ENCODE data around the gene ESYT2. TPM values are rescaled to one million over a fixed set of nuclear protein-coding genes. Genes with fewer than 3 reads are reported as not detected.

The ESYT2 gene
- polyA plus RNA-seq, 3 donors, result 14.0 to 24.1 (median 22.0) TPM

GRCh38 chr7:158740657-158741293 lies 88.5 kb downstream of the ESYT2 start:
- Mint-ChIP-seq H3K27me3 (ENCODE audit: low read depth in 3 of 3) (no peaks in the 10 kb centered on the region), H3K4me1 (peaks cover 24% of the 10 kb centered on the region), H3K27ac (peak overlapping the region in 5 of 7 donors; percentile 77 to 92 (median 91)), H3K36me3 (peaks cover 75 to 83% of the 10 kb centered on the region in 2 donors), H3K9me3 (no peaks in the 10 kb centered on the region), H3K4me3 (no peak overlapping the region)
- Histone ChIP-seq H2AFZ (ENCODE audit: insufficient read depth, low read depth, low read length, poor library complexity, severe bottlenecking) (peak overlapping the region; percentile 47), H4K20me1 (ENCODE audit: insufficient read depth, low read length) (no peaks in the 10 kb centered on the region), H3K79me2 (ENCODE audit: insufficient read depth, low read length) (no peaks in the 10 kb centered on the region), H3K4me1 (ENCODE audit: control insufficient read depth in 1 of 2, insufficient read depth in 2 of 2, low read length in 2 of 2) (peaks cover 21 to 27% of the 10 kb centered on the region in 2 donors), H3K9ac (ENCODE audit: insufficient read depth, low read length, poor library complexity, severe bottlenecking) (no peak overlapping the region), H3K36me3 (replicated peaks in 1 of 2; ENCODE audit: control insufficient read depth in 1 of 2, insufficient read depth in 2 of 2, low read length in 2 of 2) (peaks cover 39 to 76% of the 10 kb centered on the region in 2 donors), H3K4me3 (replicated peaks in 1 of 3; ENCODE audit: low read depth in 2 of 3, low read length in 3 of 3) (peak overlapping the region in 1 of 3 experiments; percentile 55), H3K4me2 (replicated peaks; ENCODE audit: extremely low read depth, low read length, poor library complexity, severe bottlenecking) (peak overlapping the region; percentile 70), H3K27me3 (ENCODE audit: control insufficient read depth in 2 of 2, insufficient read depth in 2 of 2, low read length in 2 of 2) (no peaks in the 10 kb centered on the region), H3K9me3 (replicated peaks in 1 of 2; ENCODE audit: control insufficient read depth in 1 of 2, insufficient read depth in 1 of 2, low read length in 2 of 2) (no peaks in the 10 kb centered on the region), H3K27ac (ENCODE audit: low read depth in 1 of 2, low read length in 2 of 2) (peak overlapping the region; percentile 66 to 82)
- intact Hi-C loops (cut with micrococcal nuclease), result loop anchor here in 1 of 2 donors (1.0 kb wide), 1 partner anchor 44 kb away; no protein-coding TSS in a partner anchor
- TF ChIP-seq, protein P1, sequence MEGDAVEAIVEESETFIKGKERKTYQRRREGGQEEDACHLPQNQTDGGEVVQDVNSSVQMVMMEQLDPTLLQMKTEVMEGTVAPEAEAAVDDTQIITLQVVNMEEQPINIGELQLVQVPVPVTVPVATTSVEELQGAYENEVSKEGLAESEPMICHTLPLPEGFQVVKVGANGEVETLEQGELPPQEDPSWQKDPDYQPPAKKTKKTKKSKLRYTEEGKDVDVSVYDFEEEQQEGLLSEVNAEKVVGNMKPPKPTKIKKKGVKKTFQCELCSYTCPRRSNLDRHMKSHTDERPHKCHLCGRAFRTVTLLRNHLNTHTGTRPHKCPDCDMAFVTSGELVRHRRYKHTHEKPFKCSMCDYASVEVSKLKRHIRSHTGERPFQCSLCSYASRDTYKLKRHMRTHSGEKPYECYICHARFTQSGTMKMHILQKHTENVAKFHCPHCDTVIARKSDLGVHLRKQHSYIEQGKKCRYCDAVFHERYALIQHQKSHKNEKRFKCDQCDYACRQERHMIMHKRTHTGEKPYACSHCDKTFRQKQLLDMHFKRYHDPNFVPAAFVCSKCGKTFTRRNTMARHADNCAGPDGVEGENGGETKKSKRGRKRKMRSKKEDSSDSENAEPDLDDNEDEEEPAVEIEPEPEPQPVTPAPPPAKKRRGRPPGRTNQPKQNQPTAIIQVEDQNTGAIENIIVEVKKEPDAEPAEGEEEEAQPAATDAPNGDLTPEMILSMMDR (IDR thresholded peaks at IDR 0.05), result no peak
- WGBS (ENCODE audit: insufficient coverage), result 89% methylated on average over 13 of the region's 16 CpGs
- DNase-seq, result no peak

GRCh38 chr7:158740013-158740656 lies 89.2 kb downstream of the ESYT2 start:
- H3K4me2 ChIP-seq (replicated peaks; ENCODE audit: extremely low read depth, low read length, poor library complexity, severe bottlenecking), result peak overlapping the region; percentile 70
- H3K9ac ChIP-seq (ENCODE audit: insufficient read depth, low read length, poor library complexity, severe bottlenecking), result peak overlapping the region; percentile 30
- peaks cover 44 to 76% of the 10 kb centered on the region in 2 donors for H3K36me3 ChIP-seq (replicated peaks in 1 of 2; ENCODE audit: control insufficient read depth in 1 of 2, insufficient read depth in 2 of 2, low read length in 2 of 2)
- Mint-ChIP-seq H3K27ac (peak overlapping the region; percentile 70 to 92 (median 91)), H3K9me3 (no peaks in the 10 kb centered on the region), H3K4me1 (peaks cover 24% of the 10 kb centered on the region), H3K4me3 (peak overlapping the region; percentile 65 to 81), H3K27me3 (ENCODE audit: low read depth in 3 of 3) (no peaks in the 10 kb centered on the region), H3K36me3 (peaks cover 76 to 82% of the 10 kb centered on the region in 2 donors)
- peak; percentile 62 to 89 (median 80) for DNase-seq
- intact Hi-C loops (cut with micrococcal nuclease), result loop anchor here in 1 of 2 donors (1.0 kb wide), 1 partner anchor 44 kb away; no protein-coding TSS in a partner anchor
- no peaks in the 10 kb centered on the region for H3K9me3 ChIP-seq (replicated peaks in 1 of 2; ENCODE audit: control insufficient read depth in 1 of 2, insufficient read depth in 1 of 2, low read length in 2 of 2)
- TF ChIP-seq, protein P1 (IDR thresholded peaks at IDR 0.05), result no peak
- H4K20me1 ChIP-seq (ENCODE audit: insufficient read depth, low read length), result no peaks in the 10 kb centered on the region
- H3K4me1 ChIP-seq (ENCODE audit: control insufficient read depth in 1 of 2, insufficient read depth in 2 of 2, low read length in 2 of 2), result peaks cover 21 to 27% of the 10 kb centered on the region in 2 donors
- H3K4me3 ChIP-seq (replicated peaks in 1 of 3; ENCODE audit: low read depth in 2 of 3, low read length in 3 of 3), result peak overlapping the region; percentile 10 to 55 (median 21)
- H3K27me3 ChIP-seq (ENCODE audit: control insufficient read depth in 2 of 2, insufficient read depth in 2 of 2, low read length in 2 of 2), result no peaks in the 10 kb centered on the region
- 2% methylated on average over 14 of the region's 15 CpGs for WGBS (ENCODE audit: insufficient coverage)
- H2AFZ ChIP-seq (ENCODE audit: insufficient read depth, low read depth, low read length, poor library complexity, severe bottlenecking), result peak overlapping the region; percentile 47
- peak overlapping the region; percentile 66 to 82 for H3K27ac ChIP-seq (ENCODE audit: low read depth in 1 of 2, low read length in 2 of 2)
- H3K79me2 ChIP-seq (ENCODE audit: insufficient read depth, low read length), result no peaks in the 10 kb centered on the region

Data from CD14-positive monocyte (primary cell).